LNCaP clone FGC (cell line): ENCODE measurements around the gene BMPR1A.
"Not testable (repeated sequence)": the region's sequence is repeated elsewhere in the genome, so short reads cannot be mapped to it uniquely, and the experiment has no call there.

ENCODE experiments used
- DNase-seq: peaks from one replicate; pipeline ENCODE4 v3.0.0-alpha.2; 2011; ENCODE audit warnings: low read depth
- H3K4me3 ChIP-seq: 2 replicates; pipeline ENCODE4 v1.5.1; 2011; ENCODE audit warnings: mild to moderate bottlenecking, low read depth, low read length, control low read depth
- CTCF ChIP-seq: IDR thresholded peaks from 2 replicates; pipeline ENCODE4 v1.5.1; 2012; ENCODE audit warnings: mild to moderate bottlenecking; ENCODE audit not compliant: control insufficient read depth, insufficient read depth; ENCODE audit errors: extremely low read depth

Gene BMPR1A

GRCh38 chr10:86728056-86728455, 28.4 kb upstream of the BMPR1A start:
- TF ChIP-seq CTCF, result no peak
- no peak overlapping the region for H3K4me3 ChIP-seq
- no peak for DNase-seq

DNA sequence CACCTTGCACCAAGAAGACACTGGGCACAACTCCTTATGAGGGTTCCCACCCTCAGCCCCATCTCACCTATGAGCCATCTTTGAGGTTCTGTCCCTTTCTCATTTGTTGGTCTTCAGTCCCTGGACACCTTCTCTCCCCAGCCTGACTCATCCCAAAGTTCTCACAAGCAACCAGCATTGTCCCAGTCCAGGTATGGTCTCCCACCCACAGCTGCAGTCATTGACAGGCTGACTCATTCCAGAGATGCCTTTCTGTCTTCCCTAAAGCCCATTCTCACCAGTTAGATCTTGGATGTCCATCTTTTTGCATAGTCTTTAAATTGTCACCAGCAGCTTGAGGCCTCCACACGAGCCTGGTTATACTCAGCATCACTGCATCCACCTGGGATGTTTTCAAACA, 26.7 kb upstream of the BMPR1A start:
- DNase-seq, result no peak

GRCh38 chr10:86730227-86730626, 26.2 kb upstream of the BMPR1A start:
- H3K4me3 ChIP-seq, result no peak overlapping the region
- TF ChIP-seq CTCF, result no peak
- DNase-seq, result no peak

More for the DNA sequence above, 26.7 kb upstream of the BMPR1A start:
- H3K4me3 ChIP-seq, result no peak overlapping the region
- no peak for TF ChIP-seq CTCF

DNA sequence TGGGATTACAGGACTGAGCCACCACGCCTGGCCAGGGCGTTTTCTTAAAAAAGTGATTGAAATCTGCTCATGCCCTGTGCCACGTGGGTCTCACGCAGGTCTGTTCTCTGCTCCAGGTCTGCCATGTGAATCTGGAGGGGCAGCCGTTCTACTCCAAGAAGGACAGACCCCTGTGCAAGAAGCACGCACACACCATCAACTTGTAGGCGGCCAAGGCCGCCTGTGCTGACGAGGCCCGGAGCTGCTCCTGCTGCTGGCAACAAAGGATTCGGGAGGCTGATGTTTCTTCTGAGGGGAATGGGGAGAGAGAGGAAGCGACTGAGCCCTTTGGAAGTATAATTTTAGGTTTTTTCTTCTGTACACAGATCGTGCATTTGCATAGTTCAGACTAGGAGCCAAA, 23.6 kb upstream of the BMPR1A start:
- no peak for DNase-seq
- TF ChIP-seq CTCF, result no peak

GRCh38 chr10:86733260-86733671, 23.2 kb upstream of the BMPR1A start:
- no peak for DNase-seq
- H3K4me3 ChIP-seq, result no peak overlapping the region
- no peak for TF ChIP-seq CTCF

More for the DNA sequence above, 23.6 kb upstream of the BMPR1A start:
- no peak overlapping the region for H3K4me3 ChIP-seq

DNA sequence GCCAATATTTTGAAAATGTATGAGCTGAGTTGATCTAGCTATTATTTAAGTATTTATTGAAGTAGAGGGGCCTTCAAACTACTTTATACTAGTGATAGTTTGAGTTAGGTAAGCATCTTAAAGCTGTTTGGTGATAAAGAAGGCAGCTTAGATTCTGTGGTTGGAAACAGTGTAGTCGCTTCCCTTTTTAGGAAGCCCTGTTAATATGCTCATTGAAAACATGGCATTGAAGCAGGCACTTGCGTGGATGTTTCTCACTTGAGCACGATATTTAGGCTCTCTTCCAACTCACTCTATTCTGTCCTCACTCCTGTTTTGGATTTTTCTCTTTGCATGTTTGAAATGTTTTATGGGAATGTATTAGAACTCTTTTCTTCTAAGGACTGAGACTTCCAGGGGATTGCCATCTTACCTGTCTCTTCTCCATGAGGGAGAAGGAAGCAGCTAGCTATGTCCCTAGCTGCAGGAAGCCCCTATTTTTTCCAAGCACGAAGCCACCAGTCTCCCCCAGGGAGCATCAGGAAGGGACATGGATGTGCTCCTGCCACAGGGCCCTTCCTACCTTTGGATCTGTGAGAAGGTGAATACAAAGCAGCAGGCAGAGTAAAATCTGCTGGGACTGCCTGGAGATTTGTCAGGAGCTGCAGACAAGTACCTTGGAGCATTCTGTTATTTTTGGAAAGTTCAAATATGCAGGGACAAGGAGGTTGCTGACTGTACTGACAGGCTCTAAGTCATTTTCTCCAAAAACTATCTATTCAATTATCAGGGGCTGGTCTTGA, 22.0 kb upstream of the BMPR1A start:
- DNase-seq, result no peak
- H3K4me3 ChIP-seq, result no peak overlapping the region
- TF ChIP-seq CTCF, result no peak

- not testable (repeated sequence) for DNase-seq, H3K4me3 ChIP-seq
Observed at GRCh38 chr10:86735278-86735677, 21.1 kb upstream of the BMPR1A start.

- TF ChIP-seq CTCF, result no peak
- DNase-seq, result no peak
- no peak overlapping the region for H3K4me3 ChIP-seq
Observed at GRCh38 chr10:86742230-86742629, 14.2 kb upstream of the BMPR1A start.
